ENCODE data around the gene FHL2. TPM values are rescaled to one million over a fixed set of nuclear protein-coding genes. Genes with fewer than 3 reads are reported as not detected.
A peak's percentile ranks its signal among the peaks of the same experiment; 100 is the strongest.

Gene FHL2
- total RNA-seq, 1 experiment from 2014 or later = 109 TPM

DNA sequence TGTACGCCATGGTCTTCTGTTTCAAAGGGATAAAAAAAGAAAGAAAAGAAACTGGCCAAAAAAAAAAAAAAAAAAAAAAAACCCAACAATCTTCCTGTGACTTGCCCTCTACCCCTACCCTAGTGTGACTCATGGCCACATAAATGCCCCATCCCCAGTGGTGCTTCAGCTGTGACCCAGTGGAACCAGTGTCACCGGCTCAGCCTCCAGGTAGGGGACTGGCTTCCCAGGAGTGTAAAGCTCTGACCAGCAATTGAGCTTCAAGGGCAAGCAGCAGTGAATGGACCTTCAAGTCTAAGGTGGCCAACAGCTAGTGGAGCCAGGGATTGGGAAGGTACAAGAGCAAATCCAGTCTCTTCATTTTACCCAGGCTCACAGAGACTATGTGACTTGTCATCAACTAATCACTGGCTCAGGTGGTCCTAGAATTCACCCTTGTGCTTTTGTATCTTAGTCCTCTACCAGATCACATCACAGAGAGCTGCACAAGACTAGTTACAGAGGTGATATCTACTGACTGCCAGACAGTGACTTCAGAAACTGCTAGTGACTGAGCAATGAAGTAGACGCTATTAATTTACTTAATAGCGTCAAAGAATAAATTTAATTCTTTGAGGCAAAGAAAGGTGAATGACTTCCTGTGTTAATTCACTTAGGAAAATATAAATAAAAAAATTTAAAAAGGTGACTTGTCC, 68.0 kb downstream of the FHL2 start:
- Histone ChIP-seq H3K27me3 (ENCODE audit: insufficient read depth, low read depth) (no peaks in the 10 kb centered on the region), H3K9me3 (ENCODE audit: insufficient read depth, low read depth) (no peaks in the 10 kb centered on the region), H3K9me2 (ENCODE audit: insufficient read depth) (no peaks in the 10 kb centered on the region), H2AFZ (peak overlapping the region; percentile 93), H3F3A (ENCODE audit: insufficient read depth, low read depth) (no peaks in the 10 kb centered on the region; the same call in 1 of the 2 replicates), H3K36me3 (ENCODE audit: low read depth) (no peaks in the 10 kb centered on the region), H3K79me2 (ENCODE audit: low read depth) (peaks cover 39% of the 10 kb centered on the region), H4K20me1 (ENCODE audit: insufficient read depth) (no peaks in the 10 kb centered on the region), H3K27ac (peak overlapping the region; percentile 69), H3K4me2 (peak overlapping the region; percentile 99), H3K4me1 (replicated peaks; ENCODE audit: insufficient read depth) (peaks cover 33% of the 10 kb centered on the region), H3K4me3 (peak overlapping the region; percentile 87; the same call in 1 of the 2 replicates)
- intact Hi-C loops (cut with micrococcal nuclease; ENCODE audit: unreplicated experiment) = no loop called here
- peak; percentile 57 to 75 for DNase-seq
- TF ChIP-seq, protein P1, sequence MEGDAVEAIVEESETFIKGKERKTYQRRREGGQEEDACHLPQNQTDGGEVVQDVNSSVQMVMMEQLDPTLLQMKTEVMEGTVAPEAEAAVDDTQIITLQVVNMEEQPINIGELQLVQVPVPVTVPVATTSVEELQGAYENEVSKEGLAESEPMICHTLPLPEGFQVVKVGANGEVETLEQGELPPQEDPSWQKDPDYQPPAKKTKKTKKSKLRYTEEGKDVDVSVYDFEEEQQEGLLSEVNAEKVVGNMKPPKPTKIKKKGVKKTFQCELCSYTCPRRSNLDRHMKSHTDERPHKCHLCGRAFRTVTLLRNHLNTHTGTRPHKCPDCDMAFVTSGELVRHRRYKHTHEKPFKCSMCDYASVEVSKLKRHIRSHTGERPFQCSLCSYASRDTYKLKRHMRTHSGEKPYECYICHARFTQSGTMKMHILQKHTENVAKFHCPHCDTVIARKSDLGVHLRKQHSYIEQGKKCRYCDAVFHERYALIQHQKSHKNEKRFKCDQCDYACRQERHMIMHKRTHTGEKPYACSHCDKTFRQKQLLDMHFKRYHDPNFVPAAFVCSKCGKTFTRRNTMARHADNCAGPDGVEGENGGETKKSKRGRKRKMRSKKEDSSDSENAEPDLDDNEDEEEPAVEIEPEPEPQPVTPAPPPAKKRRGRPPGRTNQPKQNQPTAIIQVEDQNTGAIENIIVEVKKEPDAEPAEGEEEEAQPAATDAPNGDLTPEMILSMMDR (conservative IDR thresholded peaks at IDR 0.05) = no peak
- TF ChIP-seq EZH2 (IDR thresholded peaks at IDR 0.05; ENCODE audit: low read depth) = no peak
- CTCF ChIA-PET = interaction anchor here (0.5 to 0.8 kb wide), 3 partner anchors 14 to 262 kb away, joined by 3 read pairs; no protein-coding TSS in a partner anchor
- POLR2A ChIA-PET (ENCODE audit: unreplicated experiment) = interaction anchor here (0.6 to 0.7 kb wide), 2 partner anchors 50 to 217 kb away, joined by 3 to 4 read pairs; no protein-coding TSS in a partner anchor
- no TSS peak for BruUV-seq (replicated peaks)

DNA sequence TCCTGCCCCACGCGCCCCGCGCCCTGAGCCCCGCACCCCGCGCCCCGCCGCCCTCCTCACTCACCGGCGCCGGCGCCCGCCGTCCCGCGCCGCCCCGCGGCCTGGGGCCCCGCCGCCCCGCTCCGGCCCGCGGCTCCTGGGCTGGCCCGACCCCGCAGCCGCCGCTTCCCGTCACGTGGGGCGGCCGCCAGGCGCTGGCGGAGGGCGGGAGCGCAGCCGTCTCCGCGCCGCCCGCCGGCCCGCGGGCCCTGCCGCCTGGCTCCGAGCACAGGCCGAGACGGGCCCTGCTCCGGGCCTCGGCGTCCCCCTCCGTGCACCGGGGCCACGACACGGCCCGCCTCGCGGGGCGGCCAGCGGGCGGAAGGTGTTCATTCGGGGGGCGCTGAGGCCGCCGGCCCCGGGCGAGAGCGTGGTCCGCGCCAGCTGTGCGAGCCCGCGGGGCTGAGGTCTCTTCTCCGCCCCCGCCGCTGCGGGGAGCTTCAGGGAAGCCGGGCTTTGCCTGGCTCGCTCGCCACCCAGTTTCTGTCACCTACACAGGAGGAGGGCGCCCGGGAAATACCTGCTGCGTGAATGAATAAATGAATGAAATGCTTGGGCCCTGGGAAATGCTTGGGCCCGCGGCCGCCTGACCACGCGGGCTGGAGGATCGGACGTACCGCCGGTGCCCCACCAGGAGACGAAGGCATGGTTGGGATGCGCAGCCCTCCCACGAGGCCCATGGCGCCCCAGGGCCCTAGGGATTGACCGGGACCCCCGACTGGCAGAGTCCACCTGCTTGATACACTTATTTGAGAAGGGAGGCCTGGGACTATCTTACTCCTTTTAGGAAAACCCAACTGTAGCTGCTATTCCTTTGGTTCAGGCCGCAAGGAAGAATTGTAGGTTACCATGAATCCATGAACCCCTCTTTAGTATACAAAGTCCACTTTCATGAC, 69.0 kb downstream of the FHL2 start, which contains the start of gene TGFBRAP1:
TSS of gene TGFBRAP1 (minus strand) at position 175 of the 935 bp plus-strand sequence. CDS start 21,434 bp downstream, outside the sequence.
- Histone ChIP-seq H2AFZ (peak within 1 kb of the TSS; percentile 93), H3K4me1 (replicated peaks; ENCODE audit: insufficient read depth) (peaks cover 33% of the 10 kb centered on the region), H3K9me2 (ENCODE audit: insufficient read depth) (no peaks in the 10 kb centered on the region), H3K27ac (peak within 1 kb of the TSS; percentile 69), H3F3A (ENCODE audit: insufficient read depth, low read depth) (no peaks in the 10 kb centered on the region; the same call in 1 of the 2 replicates), H3K27me3 (ENCODE audit: insufficient read depth, low read depth) (no peaks in the 10 kb centered on the region), H3K79me2 (ENCODE audit: low read depth) (peaks cover 47% of the 10 kb centered on the region), H3K36me3 (ENCODE audit: low read depth) (no peaks in the 10 kb centered on the region), H4K20me1 (ENCODE audit: insufficient read depth) (no peaks in the 10 kb centered on the region), H3K9me3 (ENCODE audit: insufficient read depth, low read depth) (no peaks in the 10 kb centered on the region), H3K4me2 (peak within 1 kb of the TSS; percentile 99), H3K4me3 (peak within 1 kb of the TSS; percentile 92)
- CTCF ChIA-PET = no interaction called here
- intact Hi-C loops (cut with micrococcal nuclease; ENCODE audit: unreplicated experiment) = no loop called here
- POLR2A ChIA-PET (ENCODE audit: unreplicated experiment) = interaction anchor here (0.7 kb wide), 1 partner anchor 216 kb away, joined by 3 read pairs; no protein-coding TSS in a partner anchor
- peak in 1 of 2 experiments; percentile 55 for DNase-seq
- TF ChIP-seq, protein P1 (conservative IDR thresholded peaks at IDR 0.05) = no peak
- BruUV-seq (replicated peaks) = TSS peak; percentile 82

DNA sequence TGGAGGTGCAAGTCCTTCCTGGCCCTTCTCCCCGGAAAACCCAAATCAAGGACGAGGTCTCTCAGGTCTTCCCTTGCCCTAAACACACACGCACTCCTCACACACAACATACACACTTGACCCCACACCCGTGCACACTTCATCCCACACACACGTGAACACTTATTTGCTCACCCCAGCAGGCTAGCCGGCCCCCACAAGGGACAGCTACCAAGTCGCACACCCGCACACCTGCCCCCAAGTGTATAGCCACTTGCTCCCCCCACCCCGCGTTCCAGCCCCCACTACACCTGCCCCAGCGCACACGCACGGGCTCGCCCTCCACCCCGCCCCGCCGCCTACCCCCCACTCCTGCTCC, 69.7 kb downstream of the FHL2 start:
- Histone ChIP-seq H3K36me3 (ENCODE audit: low read depth) (no peaks in the 10 kb centered on the region), H3K4me1 (replicated peaks; ENCODE audit: insufficient read depth) (peaks cover 33% of the 10 kb centered on the region), H3K4me2 (peak overlapping the region; percentile 99), H2AFZ (peak overlapping the region; percentile 85), H3K27ac (no peak overlapping the region), H3K9me3 (ENCODE audit: insufficient read depth, low read depth) (no peaks in the 10 kb centered on the region), H3F3A (ENCODE audit: insufficient read depth, low read depth) (no peaks in the 10 kb centered on the region; the same call in 1 of the 2 replicates), H3K27me3 (ENCODE audit: insufficient read depth, low read depth) (no peaks in the 10 kb centered on the region), H3K79me2 (ENCODE audit: low read depth) (peaks cover 47% of the 10 kb centered on the region), H3K4me3 (peak overlapping the region; percentile 92), H4K20me1 (ENCODE audit: insufficient read depth) (no peaks in the 10 kb centered on the region), H3K9me2 (ENCODE audit: insufficient read depth) (no peaks in the 10 kb centered on the region)
- DNase-seq = no peak
- TF ChIP-seq EZH2 (IDR thresholded peaks at IDR 0.05; ENCODE audit: low read depth) = no peak
- TF ChIP-seq, protein P1 (conservative IDR thresholded peaks at IDR 0.05) = no peak
- ChIA-PET POLR2A (ENCODE audit: unreplicated experiment) (no interaction called here), CTCF (no interaction called here)
- intact Hi-C loops (cut with micrococcal nuclease; ENCODE audit: unreplicated experiment) = no loop called here
- BruUV-seq (replicated peaks) = no TSS peak
